GM19324 (cell line): ENCODE results near the gene CACHD1.

Source experiments
- ATAC-seq: cut with Tn5 transposase; IDR thresholded peaks from one replicate; pipeline ENCODE4 v1.9.1; 2021; ENCODE audit warnings: mild to moderate bottlenecking, moderate library complexity; ENCODE audit not compliant: unreplicated experiment, low FRiP score

The CACHD1 gene

GRCh38 chr1:64469977-64470664 is at the start of gene CACHD1:
CACHD1 (plus strand) TSS chr1:64470129; CDS start chr1:64470745, 616 bp downstream.
- ATAC-seq, result peak; percentile 74

GRCh38 chr1:64421377-64421776 is 48.6 kb upstream of the CACHD1 start:
- no peak for ATAC-seq

GRCh38 chr1:64423526-64423925 is 46.4 kb upstream of the CACHD1 start:
- ATAC-seq, result no peak

GRCh38 chr1:64424412-64424811 is 45.5 kb upstream of the CACHD1 start:
- no peak for ATAC-seq

GRCh38 chr1:64425521-64425920 is 44.4 kb upstream of the CACHD1 start:
- no peak for ATAC-seq

- no peak for ATAC-seq
Observed at GRCh38 chr1:64426681-64427080, 43.2 kb upstream of the CACHD1 start.

GRCh38 chr1:64427879-64428278 is 42.0 kb upstream of the CACHD1 start:
- ATAC-seq, result no peak

- no peak for ATAC-seq
Observed at GRCh38 chr1:64433308-64433707, 36.6 kb upstream of the CACHD1 start.

- ATAC-seq, result no peak
Observed at GRCh38 chr1:64433747-64434146, 36.2 kb upstream of the CACHD1 start.

GRCh38 chr1:64435000-64435399 is 34.9 kb upstream of the CACHD1 start:
- ATAC-seq, result no peak

- ATAC-seq, result no peak
Observed at GRCh38 chr1:64437453-64437852, 32.5 kb upstream of the CACHD1 start.

- no peak for ATAC-seq
Observed at GRCh38 chr1:64440183-64440826, 29.6 kb upstream of the CACHD1 start.

GRCh38 chr1:64451440-64451839 is 18.5 kb upstream of the CACHD1 start:
- no peak for ATAC-seq

- ATAC-seq, result no peak
Observed at GRCh38 chr1:64453688-64454087, 16.2 kb upstream of the CACHD1 start.

- no peak for ATAC-seq
Observed at GRCh38 chr1:64458915-64459314, 11.0 kb upstream of the CACHD1 start.

GRCh38 chr1:64459743-64460142 is 10.2 kb upstream of the CACHD1 start:
- no peak for ATAC-seq

GRCh38 chr1:64466033-64466432 is 3.9 kb upstream of the CACHD1 start:
- ATAC-seq, result no peak

- no peak for ATAC-seq
Observed at GRCh38 chr1:64469116-64469976, 583 bp upstream of the CACHD1 start.

GRCh38 chr1:64470665-64471217 is 812 bp downstream of the CACHD1 start:
- ATAC-seq, result peak; percentile 20

- ATAC-seq, result no peak
Observed at GRCh38 chr1:64471218-64472039, 1.5 kb downstream of the CACHD1 start.
